IPS DF 6.9 (cell line): ENCODE measurements around the gene SYNPO.

Source experiments
- DNase-seq: peaks from one replicate; pipeline ENCODE4 v3.0.0-alpha.2; 2013; ENCODE audit warnings: low read depth, low spot score
- H3K27ac ChIP-seq: one replicate; pipeline ENCODE4 v1.5.1; 2013; ENCODE audit warnings: low read length, control low read depth
- H3K27me3 ChIP-seq: 2 replicates; pipeline ENCODE4 v1.6.1; 2013; ENCODE audit warnings: mild to moderate bottlenecking, low read length; ENCODE audit not compliant: control insufficient read depth, insufficient read depth
- H3K36me3 ChIP-seq: 2 replicates; pipeline ENCODE4 v1.6.1; 2013; ENCODE audit warnings: low read length; ENCODE audit not compliant: control insufficient read depth, insufficient read depth
- H3K4me1 ChIP-seq: 2 replicates; pipeline ENCODE4 v1.6.1; 2013; ENCODE audit warnings: low read length; ENCODE audit not compliant: control insufficient read depth, insufficient read depth
- H3K4me3 ChIP-seq: 2 replicates; pipeline ENCODE4 v1.5.1; 2013; ENCODE audit warnings: mild to moderate bottlenecking, low read length
- H3K9me3 ChIP-seq: 2 replicates; pipeline ENCODE4 v1.6.1; 2013; ENCODE audit warnings: low read length, inconsistent platforms; ENCODE audit not compliant: control insufficient read depth, insufficient read depth
- WGBS: extraction: QIAGEN DNeasy Blood & Tissue Kit; methylation state at CpG from one replicate; pipeline ENCODE4 v1.1.7; 2013; ENCODE audit warnings: mixed read lengths, missing lambda C conversion rate; ENCODE audit not compliant: insufficient read length, insufficient coverage; 5-methylcytosine and 5-hydroxymethylcytosine counted together

The SYNPO gene

DNA sequence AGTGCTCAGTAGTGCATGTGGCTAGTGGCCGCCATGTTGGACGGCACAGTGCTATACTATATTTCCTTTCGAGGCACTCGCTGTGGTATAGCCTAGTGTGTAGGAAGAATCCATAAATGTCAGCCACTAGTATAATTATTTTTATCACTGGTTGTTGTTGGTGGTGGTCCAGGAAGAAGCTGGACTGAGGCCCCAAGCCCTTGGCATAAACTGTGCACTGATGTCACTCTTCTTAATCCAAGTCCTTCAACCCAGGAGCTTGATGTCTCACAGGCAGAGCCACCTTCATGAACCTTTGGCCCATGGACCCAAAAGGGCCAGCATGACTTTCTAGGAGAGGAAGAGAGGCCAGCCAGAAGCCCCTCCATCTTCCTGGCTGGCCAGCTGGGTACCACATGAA is 32.5 kb upstream of the SYNPO start:
- WGBS: no CpG with 5 or more reads among the region's 4 CpGs
- H3K27me3 ChIP-seq: no peaks in the 10 kb centered on the region
- H3K27ac ChIP-seq: no peak overlapping the region
- no peaks in the 10 kb centered on the region for H3K9me3 ChIP-seq
- no peak overlapping the region for H3K4me3 ChIP-seq
- no peaks in the 10 kb centered on the region; the same call in 1 of the 2 replicates for H3K4me1 ChIP-seq
- DNase-seq: no peak
- no peaks in the 10 kb centered on the region for H3K36me3 ChIP-seq

DNA sequence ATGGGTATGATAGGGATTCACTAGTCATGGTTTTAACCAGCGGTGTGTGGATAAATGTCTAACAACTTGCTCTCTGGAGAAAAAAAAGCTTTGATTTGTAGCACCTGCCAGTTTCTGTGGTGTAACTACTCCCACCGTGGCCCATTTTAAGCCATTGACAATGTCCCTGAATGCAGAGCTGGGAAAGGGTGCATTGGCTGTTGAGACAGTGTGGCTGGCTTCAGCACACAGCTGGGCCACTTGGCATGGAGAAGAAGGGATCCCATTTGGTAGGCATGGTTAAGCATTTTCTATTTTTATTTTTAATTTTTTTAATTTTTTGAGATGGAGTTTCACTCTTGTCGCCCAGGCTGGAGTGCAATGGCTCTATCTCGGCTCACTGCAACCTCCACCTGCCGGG is 31.5 kb upstream of the SYNPO start:
- no peaks in the 10 kb centered on the region for H3K36me3 ChIP-seq
- H3K9me3 ChIP-seq: no peaks in the 10 kb centered on the region
- no peaks in the 10 kb centered on the region for H3K27me3 ChIP-seq
- no peak for DNase-seq
- H3K4me1 ChIP-seq: no peaks in the 10 kb centered on the region; the same call in 1 of the 2 replicates
- no peak overlapping the region for H3K4me3 ChIP-seq
- no CpG with 5 or more reads among the region's 5 CpGs for WGBS
- no peak overlapping the region for H3K27ac ChIP-seq

DNA sequence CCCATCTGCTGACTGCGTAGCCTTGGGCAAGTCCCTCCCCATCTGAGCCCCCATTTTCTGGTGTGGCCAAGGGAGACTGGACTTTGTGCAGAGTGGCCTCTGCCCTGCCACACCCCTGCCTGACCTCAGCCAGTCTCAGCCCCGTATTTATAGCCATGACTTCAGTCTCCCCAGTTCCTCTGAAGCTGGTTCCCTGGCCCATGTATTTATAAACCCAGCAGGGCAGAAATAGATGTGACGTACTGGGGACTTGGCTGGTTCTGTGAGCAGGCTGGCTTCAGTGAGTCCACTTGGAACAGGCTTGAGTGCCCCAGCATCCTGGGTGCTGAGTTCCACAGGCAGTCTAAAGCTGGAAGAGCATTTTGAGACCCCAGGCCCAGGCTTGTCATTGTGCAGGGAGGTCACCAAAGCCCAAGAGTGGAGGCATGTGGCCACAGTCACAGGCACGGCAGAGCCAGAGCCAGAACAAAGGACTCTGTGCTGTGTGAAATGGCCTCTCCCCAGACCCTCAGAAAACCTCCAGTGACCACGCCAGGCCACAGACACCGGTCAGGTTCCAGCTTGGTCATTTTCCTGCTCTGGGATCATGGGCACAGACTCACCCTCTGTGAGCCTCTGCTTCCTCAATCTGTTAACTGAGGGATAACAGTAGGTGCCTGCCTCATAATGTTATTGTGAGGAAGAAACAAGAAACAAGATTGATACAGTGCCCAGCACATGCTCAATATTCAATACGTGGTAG is 30.4 kb upstream of the SYNPO start:
- peaks cover 3% of the 10 kb centered on the region; the same call in 1 of the 2 replicates for H3K4me1 ChIP-seq
- DNase-seq: no peak

DNA sequence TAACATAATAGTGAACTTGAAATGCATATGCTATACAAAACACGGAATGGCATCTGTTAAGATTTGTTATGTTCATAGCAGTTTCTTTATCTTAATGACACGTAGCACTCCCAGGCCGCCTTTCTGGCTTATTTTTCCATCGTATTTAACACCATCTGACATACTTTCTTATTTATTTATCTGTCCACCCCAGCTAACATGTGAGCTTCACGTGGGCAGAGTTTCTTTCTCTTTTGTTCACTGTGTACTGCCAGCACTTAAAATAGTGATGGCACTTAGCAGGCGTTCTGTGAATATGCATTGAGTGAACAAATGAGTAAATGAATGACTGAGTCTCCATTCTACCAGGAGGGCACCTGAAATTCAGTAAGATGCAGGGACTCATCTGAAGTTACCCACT is 29.4 kb upstream of the SYNPO start:
- Histone ChIP-seq H3K27ac (no peak overlapping the region), H3K27me3 (no peaks in the 10 kb centered on the region), H3K4me3 (no peak overlapping the region), H3K4me1 (peaks cover 3% of the 10 kb centered on the region; the same call in 1 of the 2 replicates), H3K36me3 (no peaks in the 10 kb centered on the region), H3K9me3 (no peaks in the 10 kb centered on the region)
- DNase-seq: no peak
- WGBS: no CpG with 5 or more reads among the region's 6 CpGs

More for the DNA sequence above, 30.4 kb upstream of the SYNPO start:
- WGBS: no CpG with 5 or more reads among the region's 7 CpGs
- H3K9me3 ChIP-seq: no peaks in the 10 kb centered on the region
- H3K4me3 ChIP-seq: no peak overlapping the region
- no peaks in the 10 kb centered on the region for H3K36me3 ChIP-seq
- H3K27me3 ChIP-seq: no peaks in the 10 kb centered on the region
- H3K27ac ChIP-seq: no peak overlapping the region

DNA sequence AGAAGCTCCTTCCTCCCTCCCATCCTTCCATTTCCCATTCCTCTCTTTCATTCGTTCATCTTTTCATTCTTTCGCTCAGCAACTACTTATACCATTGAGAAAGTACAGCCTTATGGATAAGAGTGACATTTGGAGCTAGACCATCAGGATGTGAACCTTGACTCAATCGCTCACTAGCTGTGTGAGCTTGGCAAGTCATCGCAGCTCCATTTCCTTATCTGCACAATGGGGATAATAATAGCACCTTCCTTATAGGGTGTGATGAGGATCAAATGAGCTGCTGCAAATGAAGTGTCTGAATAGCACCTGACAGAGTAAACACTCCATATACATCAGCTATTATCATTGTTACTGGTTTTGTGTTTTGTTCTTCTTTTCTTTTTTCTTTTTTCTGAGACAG is 28.1 kb upstream of the SYNPO start:
- H3K36me3 ChIP-seq: no peaks in the 10 kb centered on the region
- H3K9me3 ChIP-seq: no peaks in the 10 kb centered on the region
- WGBS: 100% methylated on average over 2 of the region's 4 CpGs
- H3K27ac ChIP-seq: no peak overlapping the region
- DNase-seq: no peak
- H3K4me1 ChIP-seq: 0 out of 2 replicates have a peak, but pooled peaks cover 3% of the 10 kb centered on the region
- H3K4me3 ChIP-seq: no peak overlapping the region
- H3K27me3 ChIP-seq: no peaks in the 10 kb centered on the region

DNA sequence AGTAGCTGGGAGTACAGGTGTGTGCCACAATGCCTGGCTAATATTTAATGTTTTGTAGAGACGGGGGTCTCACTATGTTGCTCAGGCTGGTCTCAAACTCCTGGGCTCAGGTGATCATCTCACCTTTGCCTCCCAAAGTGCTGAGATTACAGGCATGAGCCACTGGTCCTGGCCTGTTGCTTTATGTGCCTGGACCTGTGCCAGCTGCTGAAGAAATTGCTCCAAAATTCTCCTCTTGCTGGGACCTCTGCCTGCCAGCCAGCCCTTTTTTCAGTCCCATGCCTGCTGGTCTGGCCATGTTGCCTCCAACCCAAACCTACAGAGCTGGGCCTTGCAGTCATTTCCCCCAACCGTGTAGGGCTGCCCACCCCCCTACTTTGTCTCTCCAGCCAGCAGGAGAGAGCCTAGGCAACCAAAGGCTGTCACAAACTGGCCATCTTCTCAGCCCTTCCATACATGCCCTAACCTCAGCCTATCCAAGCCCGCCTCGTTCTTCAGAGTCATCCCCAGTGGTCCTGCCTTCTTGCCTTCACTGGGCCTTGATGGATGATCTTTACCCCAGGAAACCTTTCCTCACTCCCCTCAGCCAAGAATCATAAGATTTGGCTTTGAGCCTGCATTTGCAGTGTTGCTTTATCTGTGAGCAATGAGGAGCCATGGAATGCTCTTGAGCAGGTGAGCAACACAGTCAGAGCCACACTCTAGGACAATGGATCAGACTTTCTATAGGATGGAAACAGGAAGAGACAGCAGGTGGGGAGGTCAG is 27.4 kb upstream of the SYNPO start:
- no peaks in the 10 kb centered on the region for H3K27me3 ChIP-seq
- no peaks in the 10 kb centered on the region for H3K36me3 ChIP-seq
- H3K4me1 ChIP-seq: 0 out of 2 replicates have a peak, but pooled peaks cover 3% of the 10 kb centered on the region
- WGBS: no CpG with 5 or more reads among the region's 4 CpGs
- H3K9me3 ChIP-seq: no peaks in the 10 kb centered on the region
- no peak overlapping the region for H3K27ac ChIP-seq
- no peak for DNase-seq
- H3K4me3 ChIP-seq: no peak overlapping the region

DNA sequence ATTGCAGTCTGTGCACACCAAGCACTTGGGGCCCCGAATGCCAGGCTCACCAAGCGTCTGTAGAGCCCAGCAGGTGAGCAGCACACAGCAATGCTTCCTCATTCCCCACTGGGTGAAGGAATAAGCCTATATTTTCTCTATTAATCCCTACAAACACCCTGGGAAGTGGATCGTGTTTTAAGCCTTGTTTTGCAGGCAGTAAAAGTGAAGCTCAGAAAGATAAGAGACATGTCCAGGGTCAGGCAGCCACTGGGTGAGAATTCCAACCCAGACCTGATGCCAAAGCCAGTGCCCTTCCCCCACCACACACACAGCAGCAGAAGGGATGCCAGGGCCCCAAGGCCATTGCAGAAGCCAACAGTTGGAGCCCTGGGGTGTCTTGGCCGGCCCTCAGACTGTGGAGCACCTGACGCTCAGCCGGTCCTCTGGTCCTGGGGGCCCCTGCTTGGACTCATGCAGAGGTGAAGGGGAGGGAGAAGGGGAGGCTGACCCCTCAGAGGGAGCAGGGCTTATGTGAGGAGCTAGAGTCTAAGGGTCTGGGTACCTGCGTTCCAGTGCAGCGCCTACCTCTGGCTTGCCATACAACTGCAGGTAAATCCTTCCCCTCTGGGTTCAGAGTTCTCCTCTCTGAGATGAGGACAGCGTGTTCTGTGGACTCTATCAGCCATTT is 26.3 kb upstream of the SYNPO start:
- DNase-seq: no peak
- no CpG with 5 or more reads among the region's 9 CpGs for WGBS
- Histone ChIP-seq H3K4me1 (0 out of 2 replicates have a peak, but pooled peaks cover 3% of the 10 kb centered on the region), H3K9me3 (no peaks in the 10 kb centered on the region), H3K4me3 (no peak overlapping the region), H3K36me3 (no peaks in the 10 kb centered on the region), H3K27me3 (no peaks in the 10 kb centered on the region), H3K27ac (no peak overlapping the region)

DNA sequence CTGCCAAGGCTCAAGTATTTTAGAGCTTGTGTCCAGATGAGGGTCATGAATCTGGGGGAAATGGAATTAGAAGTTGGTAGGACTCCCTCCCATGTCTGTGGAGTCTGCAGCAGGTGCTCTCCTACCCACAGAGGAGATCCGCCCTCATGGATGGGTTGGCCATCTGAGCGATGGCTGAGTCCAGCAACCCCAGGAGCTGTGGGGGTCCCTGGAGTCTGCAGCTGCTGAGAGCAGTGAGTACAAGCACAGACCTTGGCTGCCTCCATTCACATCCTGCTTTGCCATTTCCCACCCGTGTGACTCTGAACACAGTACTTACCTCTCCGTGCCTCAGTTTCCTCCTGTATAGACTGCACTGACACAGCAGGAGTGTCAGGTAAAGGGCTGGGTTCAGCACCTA is 25.8 kb upstream of the SYNPO start:
- Histone ChIP-seq H3K27ac (no peak overlapping the region), H3K27me3 (no peaks in the 10 kb centered on the region), H3K4me3 (no peak overlapping the region)

DNA sequence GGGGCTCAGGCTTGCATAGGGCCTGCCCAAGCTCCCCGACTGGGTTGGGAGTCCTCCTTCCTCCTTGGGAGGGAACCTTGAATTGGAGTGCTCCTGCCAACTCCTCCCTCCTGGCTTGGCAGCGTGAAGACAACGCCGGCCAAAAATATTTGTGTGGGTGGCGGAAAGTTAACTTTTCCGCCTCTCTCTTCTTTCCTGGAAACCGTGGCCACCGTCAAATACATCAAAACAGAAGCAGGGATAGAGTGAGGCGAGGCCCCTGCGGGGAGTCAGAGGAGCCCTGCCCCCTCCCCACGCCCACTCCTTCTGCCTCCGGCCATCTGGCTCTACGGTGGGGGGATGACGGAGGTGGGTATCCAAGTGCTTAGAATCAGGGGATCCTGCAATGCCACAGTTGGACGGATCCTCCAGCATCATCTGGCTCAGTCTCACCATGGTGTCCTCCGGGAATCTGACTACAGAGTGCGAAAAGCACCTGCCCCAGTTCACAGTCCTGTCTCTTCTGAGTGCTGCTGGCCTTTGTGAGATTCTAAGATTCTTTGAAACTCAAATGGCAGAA is 25.2 kb upstream of the SYNPO start:
- WGBS: no CpG with 5 or more reads among the region's 17 CpGs
- Histone ChIP-seq H3K27me3 (no peaks in the 10 kb centered on the region), H3K4me1 (0 out of 2 replicates have a peak, but pooled peaks cover 3% of the 10 kb centered on the region), H3K9me3 (no peaks in the 10 kb centered on the region), H3K4me3 (no peak overlapping the region), H3K36me3 (no peaks in the 10 kb centered on the region), H3K27ac (no peak overlapping the region)
- DNase-seq: no peak

More for the DNA sequence above, 25.8 kb upstream of the SYNPO start:
- H3K4me1 ChIP-seq: 0 out of 2 replicates have a peak, but pooled peaks cover 3% of the 10 kb centered on the region
- WGBS: no CpG with 5 or more reads among the region's 4 CpGs
- no peaks in the 10 kb centered on the region for H3K36me3 ChIP-seq
- no peaks in the 10 kb centered on the region for H3K9me3 ChIP-seq
- DNase-seq: no peak

DNA sequence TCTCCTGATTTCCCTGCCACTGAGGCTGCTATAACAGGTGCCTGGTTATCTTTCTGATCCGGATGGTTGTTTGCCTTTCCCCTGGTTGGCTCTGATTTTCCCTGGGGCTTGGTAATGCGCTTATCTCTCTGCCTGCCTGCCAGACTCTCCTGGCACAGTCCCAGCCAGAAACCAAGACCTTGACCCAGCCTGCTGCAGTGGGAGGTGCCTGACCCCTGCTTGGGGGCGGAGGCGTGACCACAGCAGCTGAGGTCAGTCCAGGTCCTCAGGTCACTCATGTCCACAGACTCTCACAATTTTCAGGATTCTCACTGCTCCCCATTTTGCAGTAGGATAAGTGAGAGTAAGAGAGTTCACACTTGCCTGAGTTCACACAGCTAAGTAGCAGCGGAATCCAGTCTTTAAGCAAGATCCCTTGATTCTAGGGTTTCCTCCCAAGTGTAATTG is 24.4 kb upstream of the SYNPO start:
- no peak for DNase-seq
- Histone ChIP-seq H3K27ac (no peak overlapping the region), H3K27me3 (no peaks in the 10 kb centered on the region), H3K4me3 (no peak overlapping the region), H3K4me1 (0 out of 2 replicates have a peak, but pooled peaks cover 3% of the 10 kb centered on the region), H3K36me3 (no peaks in the 10 kb centered on the region), H3K9me3 (no peaks in the 10 kb centered on the region)
- WGBS: no CpG with 5 or more reads among the region's 5 CpGs
